HG02759 (cell line): ENCODE results near the gene SIN3B.
"Not testable (repeated sequence)": the region's sequence is repeated elsewhere in the genome, so short reads cannot be mapped to it uniquely, and the experiment has no call there.

Source experiments
- ATAC-seq: cut with Tn5 transposase; IDR thresholded peaks from one replicate; pipeline ENCODE4 v1.9.1; 2021; ENCODE audit warnings: mild to moderate bottlenecking, moderate library complexity; ENCODE audit not compliant: unreplicated experiment

Gene SIN3B, protein sequence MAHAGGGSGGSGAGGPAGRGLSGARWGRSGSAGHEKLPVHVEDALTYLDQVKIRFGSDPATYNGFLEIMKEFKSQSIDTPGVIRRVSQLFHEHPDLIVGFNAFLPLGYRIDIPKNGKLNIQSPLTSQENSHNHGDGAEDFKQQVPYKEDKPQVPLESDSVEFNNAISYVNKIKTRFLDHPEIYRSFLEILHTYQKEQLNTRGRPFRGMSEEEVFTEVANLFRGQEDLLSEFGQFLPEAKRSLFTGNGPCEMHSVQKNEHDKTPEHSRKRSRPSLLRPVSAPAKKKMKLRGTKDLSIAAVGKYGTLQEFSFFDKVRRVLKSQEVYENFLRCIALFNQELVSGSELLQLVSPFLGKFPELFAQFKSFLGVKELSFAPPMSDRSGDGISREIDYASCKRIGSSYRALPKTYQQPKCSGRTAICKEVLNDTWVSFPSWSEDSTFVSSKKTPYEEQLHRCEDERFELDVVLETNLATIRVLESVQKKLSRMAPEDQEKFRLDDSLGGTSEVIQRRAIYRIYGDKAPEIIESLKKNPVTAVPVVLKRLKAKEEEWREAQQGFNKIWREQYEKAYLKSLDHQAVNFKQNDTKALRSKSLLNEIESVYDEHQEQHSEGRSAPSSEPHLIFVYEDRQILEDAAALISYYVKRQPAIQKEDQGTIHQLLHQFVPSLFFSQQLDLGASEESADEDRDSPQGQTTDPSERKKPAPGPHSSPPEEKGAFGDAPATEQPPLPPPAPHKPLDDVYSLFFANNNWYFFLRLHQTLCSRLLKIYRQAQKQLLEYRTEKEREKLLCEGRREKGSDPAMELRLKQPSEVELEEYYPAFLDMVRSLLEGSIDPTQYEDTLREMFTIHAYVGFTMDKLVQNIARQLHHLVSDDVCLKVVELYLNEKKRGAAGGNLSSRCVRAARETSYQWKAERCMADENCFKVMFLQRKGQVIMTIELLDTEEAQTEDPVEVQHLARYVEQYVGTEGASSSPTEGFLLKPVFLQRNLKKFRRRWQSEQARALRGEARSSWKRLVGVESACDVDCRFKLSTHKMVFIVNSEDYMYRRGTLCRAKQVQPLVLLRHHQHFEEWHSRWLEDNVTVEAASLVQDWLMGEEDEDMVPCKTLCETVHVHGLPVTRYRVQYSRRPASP

DNA sequence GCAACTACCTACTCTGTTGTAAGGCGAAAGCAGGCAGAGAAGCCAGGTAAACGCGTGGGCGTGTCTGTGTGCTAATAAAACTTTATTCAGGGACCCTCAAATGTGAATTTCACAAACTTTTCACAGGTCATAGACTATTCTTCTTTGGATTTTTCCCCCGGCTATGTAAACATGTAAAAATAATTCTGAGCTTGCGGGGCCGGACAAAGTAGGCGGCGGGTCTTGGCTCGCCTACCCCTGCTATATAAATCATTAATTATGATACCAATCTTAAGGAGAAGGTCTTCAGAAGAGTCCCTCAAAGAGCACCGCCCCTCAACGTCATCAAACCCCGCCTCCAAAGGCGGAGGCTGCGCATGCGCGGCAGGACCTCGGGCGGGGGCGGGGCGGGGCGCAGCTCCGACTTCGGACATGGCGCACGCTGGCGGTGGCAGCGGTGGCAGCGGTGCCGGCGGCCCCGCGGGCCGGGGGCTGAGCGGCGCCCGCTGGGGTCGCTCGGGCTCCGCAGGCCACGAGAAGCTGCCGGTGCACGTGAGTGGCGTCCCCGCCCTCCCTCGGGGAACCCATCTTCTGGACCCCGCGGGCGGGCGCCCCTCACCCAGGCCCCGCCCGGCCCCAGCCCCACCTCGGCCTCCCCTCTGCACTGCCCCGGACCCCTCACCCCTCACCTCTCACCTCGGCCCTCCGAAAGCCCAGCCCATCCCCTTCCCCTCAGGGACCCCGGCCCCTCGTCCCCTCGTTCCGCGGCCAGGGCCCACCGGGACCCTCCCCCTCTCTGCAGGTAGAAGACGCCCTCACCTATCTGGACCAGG lies at the start of gene SIN3B:
Gene SIN3B (plus strand): TSS at position 389 of the 812 bp plus-strand sequence. CDS start 23 bp downstream, at position 412.
- ATAC-seq: peak; percentile 79

DNA sequence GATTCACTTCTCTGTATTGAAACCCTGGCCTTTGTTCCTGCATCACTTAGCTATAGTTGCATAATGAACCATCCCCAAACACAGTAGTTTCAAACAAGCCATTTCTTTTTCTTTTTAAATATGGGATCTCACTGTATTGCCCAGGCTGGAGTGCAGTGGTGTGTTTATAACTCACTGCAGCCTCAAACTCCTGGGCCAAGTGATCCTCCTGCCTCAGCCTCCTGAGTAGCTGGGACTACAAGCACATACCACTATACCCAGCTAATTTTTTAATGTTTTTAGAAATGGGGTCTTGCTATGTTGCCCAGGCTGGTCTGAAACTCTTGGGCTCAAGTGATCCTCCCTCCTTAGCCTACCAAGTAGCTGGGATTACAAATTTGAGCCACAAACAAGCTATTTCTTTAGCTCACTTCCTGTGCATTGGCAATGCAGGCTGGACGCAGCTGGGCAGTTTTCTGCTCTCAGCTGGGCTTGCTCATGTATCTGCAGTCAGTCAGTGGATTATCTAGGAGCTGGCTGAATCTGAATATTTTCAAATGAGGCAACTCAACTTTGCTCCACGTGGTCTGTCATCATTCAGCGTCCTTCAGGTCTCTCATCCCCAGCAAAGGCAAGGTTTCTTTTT lies 49.5 kb upstream of the SIN3B start:
- ATAC-seq: no peak

DNA sequence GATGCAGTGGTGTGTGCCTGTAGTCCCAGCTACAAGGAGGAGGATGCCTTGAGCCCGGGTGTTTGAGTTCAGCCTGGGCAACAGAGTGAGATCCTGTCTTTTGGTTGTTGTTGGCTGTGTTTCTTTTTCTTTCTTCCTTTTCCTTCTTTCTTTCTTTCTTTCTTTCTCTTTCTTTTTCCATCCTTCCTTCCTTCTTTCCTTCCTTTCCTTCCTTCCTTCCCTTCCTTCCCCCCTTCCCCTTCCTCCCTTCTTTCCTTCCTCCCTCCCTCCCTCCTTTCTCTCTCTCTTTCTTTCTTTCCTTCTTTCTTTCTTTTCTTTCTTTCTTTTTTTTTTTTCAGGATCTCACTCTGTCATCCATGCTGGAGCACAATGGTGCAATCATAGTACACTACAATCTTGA lies 46.5 kb upstream of the SIN3B start:
- no peak for ATAC-seq

DNA sequence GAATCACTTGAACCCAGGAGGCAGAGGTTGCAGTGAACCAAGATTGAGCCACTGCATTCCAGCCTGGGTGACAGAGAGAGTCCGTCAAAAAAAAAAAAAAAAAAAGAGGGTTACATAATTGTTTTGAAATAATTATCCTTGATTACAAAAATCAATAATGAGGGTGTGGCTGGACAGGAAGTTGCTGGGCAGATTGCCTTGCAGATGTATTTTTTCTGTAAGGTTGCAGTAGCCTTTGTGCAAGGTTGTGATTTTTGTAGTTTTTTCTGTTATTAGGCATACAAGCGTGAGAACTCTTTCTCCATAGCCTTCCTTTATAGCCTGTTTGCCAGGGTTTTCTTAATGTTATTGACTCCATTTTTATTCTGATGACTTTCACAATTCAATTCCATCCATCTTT lies 40.7 kb upstream of the SIN3B start:
- ATAC-seq: no peak

DNA sequence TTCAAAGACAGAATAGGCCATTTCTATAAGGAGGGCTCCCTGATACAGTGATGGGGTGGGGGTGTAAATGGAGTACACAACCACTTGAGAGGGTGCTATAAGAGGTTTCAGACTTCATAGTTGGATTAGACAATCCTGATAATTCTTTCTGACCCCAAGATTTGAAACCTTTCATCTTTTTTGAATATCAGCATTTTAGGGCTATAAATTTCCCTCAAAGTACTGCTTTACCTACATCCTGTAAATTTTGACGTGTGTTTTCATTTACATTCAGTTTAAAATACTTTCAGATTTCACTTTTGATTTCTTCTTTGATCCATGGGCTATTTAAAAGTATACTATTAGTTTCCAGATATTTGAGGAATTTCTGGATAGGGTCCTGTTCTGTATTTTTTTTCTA lies 40.0 kb upstream of the SIN3B start:
- ATAC-seq: no peak

DNA sequence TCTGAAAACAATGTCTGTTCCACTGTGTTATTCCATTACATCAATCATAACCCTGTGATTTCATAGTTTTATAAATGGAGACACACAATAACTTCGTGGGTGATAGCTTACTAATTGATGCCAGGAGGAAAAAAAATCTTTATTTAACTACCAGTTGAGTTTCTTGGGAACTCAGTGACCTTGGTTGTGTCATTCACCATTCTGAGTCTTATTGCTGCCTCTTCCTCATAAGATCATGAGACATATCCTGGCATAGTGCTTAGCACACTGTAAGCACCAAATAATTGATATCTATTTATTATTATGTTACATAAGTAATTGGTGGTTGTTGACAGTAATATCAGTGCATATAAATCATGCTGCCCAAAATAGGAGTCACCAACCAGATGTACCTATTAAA lies 39.1 kb upstream of the SIN3B start:
- ATAC-seq: no peak

DNA sequence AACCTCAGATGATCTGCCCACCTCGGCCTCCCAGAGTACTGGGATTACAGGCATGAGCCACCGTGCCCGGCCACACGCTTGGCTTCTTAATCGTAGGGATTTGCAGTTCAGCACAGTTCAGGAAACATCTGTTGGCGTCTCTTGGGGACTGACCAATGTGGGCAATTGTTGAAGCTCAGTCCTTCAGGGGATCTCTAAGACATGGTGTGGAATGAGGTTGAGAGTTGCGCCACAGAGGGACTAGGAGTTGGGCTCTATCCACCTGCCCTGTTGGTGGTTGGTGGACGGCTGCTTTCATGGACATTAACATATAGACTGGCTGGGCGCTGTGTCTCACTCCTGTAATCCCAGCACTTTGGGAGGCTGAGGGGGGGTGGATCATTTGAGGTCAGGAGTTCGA lies 37.3 kb upstream of the SIN3B start:
- ATAC-seq: no peak

DNA sequence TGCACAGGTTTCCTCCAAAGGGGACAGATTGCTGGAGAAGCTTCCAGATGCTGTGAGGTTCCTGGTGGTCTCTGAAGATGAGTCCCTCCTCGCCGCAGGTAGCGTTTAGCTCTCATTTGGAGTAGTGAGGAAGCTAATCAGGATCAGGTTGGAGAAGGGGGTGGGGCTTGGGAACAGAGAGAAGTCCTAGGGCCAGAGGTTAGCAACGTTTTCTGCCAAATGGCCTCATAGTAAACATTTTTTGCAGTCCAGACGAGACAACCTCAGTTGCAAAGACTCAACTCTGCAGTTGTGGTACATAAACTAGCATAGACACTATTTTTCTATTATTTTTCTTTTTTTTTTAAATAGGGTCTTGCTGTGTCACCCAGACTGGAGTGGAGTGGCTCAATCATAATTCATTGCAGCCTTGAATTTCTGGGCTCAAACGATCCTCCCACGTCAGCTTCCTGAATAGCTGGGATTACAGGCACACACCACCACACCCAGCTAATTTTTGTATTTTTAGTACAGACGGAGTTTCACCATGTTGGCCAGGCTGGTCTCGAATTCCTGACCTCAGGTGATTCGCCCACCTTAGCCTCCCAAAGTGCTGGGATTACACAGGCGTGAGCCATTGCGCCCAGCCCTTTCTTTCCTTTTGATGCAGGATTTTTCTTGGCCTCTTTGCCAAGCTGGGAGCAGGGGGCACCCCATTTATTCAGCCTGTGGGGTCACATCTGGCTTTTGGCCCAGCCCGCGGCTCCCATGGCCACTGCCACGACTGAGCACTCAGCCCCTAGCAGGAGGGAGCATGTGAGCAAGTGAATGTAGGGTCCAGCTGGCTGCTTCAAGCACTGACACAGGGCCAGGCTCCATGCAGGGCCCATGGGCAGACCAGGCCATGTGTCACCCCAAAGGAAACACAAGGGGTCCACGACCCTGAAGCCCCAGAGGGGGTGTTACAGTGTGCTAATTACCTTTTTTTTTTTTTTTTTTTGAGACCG lies 34.4 kb upstream of the SIN3B start:
- ATAC-seq: no peak

DNA sequence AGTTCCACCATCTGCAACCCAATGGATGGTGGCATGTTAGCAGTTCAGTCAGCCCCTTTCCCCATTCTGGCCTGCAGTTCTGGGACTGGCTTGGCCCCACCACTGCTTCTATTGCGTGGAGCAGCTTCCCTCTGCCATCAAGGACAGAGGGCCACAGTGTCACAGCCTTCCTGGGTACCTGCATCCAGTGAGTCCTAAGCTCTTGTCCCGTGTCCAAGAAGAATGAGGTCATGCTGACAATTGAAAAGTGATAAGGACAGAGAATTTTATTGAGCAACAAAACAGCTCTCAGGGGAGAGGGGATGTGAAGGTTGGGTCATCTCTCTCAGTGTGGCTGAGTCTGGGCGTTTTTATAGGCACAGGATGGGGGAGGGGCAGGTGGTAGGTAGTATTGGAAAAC lies 33.5 kb upstream of the SIN3B start:
- no peak for ATAC-seq

DNA sequence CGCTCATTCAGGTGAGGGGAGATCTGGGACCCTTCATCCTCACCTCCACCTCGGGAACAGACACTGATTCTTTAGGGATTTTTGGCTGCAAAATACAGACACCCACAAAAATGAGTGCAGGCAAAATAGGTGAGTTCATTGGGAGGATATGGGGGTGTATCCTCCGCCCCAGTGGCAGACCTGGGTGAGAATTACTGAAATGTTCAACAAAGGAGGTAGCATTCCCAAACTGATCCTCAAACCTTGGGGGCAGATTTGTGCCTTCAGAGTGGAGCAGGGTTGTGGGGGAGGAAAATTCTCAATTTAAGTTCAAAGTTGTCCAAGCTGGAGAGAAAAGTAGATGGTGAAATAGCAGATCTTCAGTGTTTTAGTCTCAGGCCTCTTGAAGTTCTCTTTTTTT lies 31.3 kb upstream of the SIN3B start:
- no peak for ATAC-seq

DNA sequence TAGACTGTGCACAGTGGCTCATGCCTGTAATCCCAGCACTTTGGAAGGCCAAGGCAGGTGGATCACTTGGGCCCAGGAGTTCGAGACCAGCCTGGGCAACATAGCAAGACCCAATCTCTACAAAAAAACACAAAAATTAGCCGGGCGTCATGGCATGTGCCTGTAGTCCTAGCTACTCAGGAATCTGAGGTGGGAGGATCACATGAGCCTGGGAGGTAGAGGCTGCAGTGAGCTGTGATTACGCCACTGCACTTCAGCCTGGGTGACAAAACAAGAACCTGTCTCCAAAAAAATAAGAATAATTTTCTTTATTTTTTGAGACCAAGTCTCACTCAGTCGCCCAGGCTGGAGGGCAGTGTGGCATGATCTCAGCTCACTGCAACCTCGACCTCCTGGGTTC lies 30.9 kb upstream of the SIN3B start:
- ATAC-seq: not testable (repeated sequence)

DNA sequence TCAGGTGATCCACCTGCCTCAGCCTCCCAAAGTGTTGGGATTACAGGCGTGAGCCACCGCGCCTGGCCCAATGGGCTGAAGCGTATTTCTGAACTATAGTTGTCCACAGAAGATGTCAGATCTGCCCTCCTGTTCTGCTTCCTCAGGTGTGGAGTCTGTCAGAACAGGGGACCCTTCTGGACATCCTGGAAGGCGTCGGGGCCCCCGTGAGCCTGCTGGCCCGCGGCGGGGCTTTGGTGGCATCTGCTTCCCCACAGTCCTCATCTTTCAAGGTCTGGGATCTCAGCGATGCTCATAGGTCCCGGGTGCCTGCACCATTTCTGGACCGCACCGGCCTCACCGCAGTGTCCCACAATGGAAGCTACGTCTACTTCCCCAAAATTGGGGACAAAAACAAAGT lies 29.5 kb upstream of the SIN3B start:
- ATAC-seq: no peak

DNA sequence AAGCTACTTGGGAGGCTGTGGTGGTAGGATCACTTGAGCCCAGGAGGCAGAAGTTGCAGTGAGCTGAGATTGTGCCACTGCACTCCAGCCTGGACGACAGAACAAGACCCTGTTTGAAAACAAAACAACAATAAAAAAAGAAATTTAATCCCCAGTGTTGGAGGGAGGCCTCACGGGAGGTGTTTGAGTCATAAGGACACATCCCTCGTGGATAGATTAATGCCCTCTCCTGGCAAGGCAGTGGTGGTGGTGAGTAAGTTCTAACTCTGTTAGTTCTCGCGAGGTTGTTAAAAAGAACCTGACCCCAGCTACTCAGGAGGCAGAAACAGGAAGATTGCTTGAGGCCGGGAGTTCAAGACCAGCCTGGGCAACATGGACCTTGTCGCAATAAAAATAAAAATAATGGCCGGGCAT lies 27.6 kb upstream of the SIN3B start:
- no peak for ATAC-seq

DNA sequence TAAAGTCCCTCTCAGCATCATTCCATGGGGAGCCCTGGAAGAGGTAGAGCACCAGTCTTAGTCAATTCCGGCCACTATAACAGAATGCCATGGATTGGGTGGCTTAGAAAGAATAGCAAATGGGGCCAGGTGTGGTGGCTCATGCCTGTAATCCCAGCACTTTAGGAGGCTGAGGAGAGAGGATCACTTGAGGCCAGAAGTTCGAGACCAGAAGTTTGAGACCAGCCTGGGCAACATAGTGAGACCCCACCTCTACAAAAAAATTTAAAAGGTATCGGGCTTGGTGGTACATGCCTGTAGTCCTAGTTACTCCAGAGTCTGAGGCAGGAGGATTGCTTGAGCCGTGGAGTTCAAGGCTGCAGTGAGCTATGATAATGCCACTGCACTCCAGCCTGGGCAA lies 25.0 kb upstream of the SIN3B start:
- ATAC-seq: no peak

DNA sequence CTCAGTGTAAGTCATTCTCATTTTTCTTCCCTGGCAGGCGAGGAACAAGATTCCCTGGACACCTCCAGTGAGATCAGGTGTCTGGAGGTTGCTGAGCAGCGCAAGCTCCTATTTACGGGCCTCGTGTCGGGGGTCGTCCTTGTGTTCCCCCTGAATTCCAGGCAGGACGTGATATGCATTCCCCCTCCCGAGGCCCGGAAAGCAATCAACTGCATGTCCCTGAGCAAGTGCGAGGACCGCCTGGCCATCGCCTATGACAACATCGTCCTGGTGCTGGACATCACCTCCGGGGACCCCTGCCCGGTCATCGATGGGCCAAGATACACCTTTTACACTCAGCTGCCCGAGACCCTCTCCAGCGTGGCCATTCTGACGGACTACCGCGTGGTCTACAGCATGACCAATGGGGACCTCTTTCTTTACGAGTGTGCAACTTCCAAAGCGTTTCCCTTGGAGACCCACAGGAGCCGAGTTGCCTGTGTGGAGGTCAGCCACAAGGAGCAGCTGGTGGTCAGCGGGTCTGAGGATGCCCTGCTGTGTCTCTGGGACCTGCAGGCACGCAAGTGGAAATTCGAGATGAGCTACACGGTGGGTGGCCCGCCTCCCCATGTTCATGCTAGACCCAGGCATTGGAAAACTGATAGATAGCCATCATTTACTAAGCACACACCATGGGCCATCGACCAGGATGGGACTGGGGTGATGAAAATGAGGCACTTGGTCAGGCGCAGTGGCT lies 21.5 kb upstream of the SIN3B start:
- no peak for ATAC-seq

DNA sequence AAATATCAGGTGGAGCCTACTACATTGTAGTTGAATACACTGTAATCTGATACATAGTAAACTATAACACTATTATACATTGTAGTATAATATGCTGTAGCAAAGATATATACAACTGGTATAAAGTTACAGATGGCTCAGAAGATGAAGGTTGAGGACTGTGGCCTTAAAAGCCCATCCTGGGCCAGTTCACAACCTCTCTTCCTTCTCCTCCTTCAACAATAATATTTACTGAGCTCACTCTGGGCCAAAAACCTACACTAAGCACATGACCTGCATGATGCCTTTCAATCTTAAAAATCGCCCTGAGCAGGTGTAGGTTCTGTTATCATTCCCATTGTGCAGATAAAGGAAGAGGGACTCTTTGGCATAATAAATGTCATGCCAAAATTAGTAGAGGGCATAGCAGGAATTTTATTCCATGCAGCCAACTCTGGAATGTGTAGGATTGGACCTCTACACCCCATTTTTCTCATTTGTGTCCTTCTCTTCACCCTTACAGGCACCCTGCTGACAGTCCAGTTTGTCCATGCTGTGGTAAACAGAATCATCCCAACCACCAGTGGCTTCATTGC lies 14.6 kb upstream of the SIN3B start:
- no peak for ATAC-seq

DNA sequence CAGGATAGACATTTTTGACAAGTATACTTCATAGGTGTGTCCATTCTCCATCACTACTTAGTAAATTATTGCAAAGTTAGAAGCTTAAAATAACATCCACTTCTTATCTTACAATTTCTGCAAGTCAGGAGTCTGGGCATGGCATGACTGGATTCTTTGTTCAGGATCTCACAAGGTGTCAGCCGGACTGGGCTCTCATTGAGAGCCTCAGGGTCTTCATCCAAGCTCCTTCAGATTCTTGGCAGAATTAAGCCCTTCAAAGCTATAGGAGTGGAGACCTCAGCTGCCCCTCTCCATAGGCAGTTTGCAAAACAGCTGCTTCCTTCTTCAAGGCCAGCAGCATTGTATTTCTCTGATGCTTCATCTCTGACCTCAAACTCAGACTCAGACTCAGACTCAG lies 9.1 kb upstream of the SIN3B start:
- no peak for ATAC-seq

DNA sequence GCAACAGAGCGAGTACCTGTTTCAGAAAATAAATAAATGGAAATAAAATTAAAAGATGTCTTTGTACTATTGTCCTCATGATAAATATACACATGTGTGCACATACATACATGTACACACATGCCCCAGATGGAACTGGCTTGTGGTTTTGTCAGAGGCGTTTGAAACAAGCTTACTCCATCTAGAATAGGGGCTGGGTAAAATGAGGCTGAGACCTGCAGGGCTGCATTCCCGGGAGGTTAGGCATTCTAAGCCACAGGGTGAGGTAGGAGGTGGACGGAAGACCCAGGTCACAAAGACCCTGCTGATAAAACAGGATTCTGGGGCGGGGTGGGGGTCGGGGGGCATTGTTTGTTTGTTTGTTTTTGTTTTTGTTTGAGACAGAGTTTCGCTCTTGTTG lies 8.1 kb upstream of the SIN3B start:
- no peak for ATAC-seq
